T-helper 2 cell treated with Interferon-gamma antibody and Interleukin-4, amounts not matched to agents 5 μg/mL and 100 μg/mL, for 36 hours (primary cell): Measurements from ENCODE around the gene DERA.
"Not testable (repeated sequence)": the region's sequence is repeated elsewhere in the genome, so short reads cannot be mapped to it uniquely, and the experiment has no call there.

ENCODE experiments used
- DNase-seq: peaks from one replicate; pipeline ENCODE4 v3.0.0; 2021; ENCODE audit warnings: low spot score
- H3K27ac Mint-ChIP-seq: one replicate; pipeline ENCODE4 v1.8.0; 2021; ENCODE audit warnings: mild to moderate bottlenecking, mixed read lengths
- H3K27me3 Mint-ChIP-seq: one replicate; pipeline ENCODE4 v1.8.0; 2021; ENCODE audit warnings: low read depth, mixed read lengths
- H3K36me3 Mint-ChIP-seq: one replicate; pipeline ENCODE4 v1.8.0; 2021; ENCODE audit warnings: low read depth, mixed read lengths
- H3K4me1 Mint-ChIP-seq: one replicate; pipeline ENCODE4 v1.8.0; 2021; ENCODE audit warnings: low read depth, mixed read lengths
- H3K4me3 Mint-ChIP-seq: one replicate; pipeline ENCODE4 v1.8.0; 2022; ENCODE audit warnings: mild to moderate bottlenecking, moderate library complexity, mixed read lengths
- H3K9me3 Mint-ChIP-seq: one replicate; pipeline ENCODE4 v1.8.0; 2021; ENCODE audit warnings: mixed read lengths

DERA gene

DNA sequence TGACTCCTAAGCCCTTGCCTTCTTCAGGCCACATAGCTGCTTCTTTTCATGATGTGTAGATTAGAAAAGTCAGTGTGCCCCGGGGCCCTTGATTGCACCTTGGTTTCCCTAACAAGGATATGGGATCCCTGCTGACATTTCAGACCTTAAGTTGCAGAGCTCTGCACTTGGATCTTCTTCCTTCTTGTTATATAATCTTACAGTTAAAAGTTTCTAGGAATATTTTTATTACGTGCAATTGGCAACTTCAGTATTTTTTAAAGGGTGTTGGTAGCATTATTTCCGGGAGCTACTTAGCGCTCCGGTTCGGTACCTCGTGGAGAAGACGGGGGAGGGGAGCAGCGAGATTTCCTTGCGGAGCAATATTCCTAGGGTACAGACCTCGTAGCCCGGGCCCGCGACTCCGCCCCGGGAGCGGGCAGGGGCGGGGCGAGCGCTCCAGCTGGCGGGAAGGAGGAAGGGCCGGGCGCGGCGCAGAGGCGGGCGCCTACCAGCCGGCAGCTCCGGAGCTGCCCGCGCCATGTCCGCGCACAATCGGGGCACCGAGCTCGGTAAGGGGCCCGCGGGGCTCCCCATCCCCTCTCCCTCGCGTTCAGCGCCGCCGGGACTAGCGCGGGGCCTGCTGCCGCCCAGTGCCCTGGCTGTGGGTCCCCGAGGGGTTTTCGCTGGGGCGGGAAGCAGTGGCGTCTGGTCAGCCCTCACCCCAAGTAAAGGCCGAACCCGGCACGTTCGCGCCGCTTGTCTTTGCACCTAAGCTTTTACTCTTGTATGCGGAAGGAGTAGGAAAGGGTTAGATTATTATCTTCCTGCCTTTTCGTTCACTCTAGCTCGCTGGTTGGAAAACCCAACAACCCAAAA lies at the start of gene DERA:
Gene DERA (plus strand): TSS at position 469 of the 858 bp plus-strand sequence. CDS start 52 bp downstream, at position 521.
- Mint-ChIP-seq H3K36me3 (peaks cover 1% of the 10 kb centered on the region), H3K27me3 (no peaks in the 10 kb centered on the region)

DNA sequence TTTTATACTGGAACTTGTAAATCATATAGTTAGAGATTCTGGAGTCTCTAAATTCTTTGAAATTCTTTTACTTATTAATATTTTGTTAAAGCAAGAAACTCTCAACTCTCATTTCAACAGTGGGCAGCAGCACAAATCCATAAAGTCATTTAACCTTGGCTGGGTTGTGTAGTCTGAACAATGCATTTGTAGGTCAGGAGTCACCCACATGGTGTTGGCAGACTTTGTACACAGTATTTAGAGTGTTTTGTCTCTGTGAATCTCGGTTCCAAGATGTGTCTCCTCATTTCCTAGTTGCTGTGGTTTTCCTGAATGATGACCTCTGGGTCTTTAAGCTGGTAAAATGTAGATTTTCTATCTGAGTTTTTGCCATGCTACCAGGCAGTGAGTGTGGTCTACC lies 49.7 kb upstream of the DERA start:
- Mint-ChIP-seq H3K4me3 (no peak overlapping the region), H3K27ac (no peak overlapping the region), H3K36me3 (no peaks in the 10 kb centered on the region), H3K9me3 (no peaks in the 10 kb centered on the region), H3K4me1 (peaks cover 6% of the 10 kb centered on the region), H3K27me3 (peaks cover 30% of the 10 kb centered on the region)
- no peak for DNase-seq

More for the DNA sequence above, at the start of gene DERA:
- H3K27ac Mint-ChIP-seq = peak within 1 kb of the TSS; percentile 91
- peaks cover 15% of the 10 kb centered on the region for H3K4me1 Mint-ChIP-seq
- H3K4me3 Mint-ChIP-seq = peak within 1 kb of the TSS; percentile 93
- peak; percentile 64 for DNase-seq
- H3K9me3 Mint-ChIP-seq = no peaks in the 10 kb centered on the region

DNA sequence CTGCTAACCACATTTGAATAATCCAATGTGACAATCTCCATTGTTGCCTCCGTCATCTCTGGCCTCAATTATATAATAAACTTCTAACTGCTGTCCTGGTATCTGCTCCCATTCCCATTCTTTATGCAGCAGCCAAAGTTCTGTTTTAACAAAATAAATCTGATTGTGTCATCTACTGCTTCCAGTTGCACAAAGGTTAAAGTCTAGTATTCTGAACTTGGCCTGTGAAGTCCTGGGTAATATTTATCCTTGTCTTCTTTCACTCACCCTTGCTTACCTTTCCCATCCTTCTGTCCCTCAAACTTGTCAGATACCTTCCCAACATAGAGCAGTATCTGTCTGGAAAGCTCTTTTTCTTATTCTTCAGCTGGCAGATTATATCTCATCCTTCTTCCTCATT lies 48.3 kb upstream of the DERA start:
- Mint-ChIP-seq H3K27me3 (peaks cover 28% of the 10 kb centered on the region), H3K27ac (no peak overlapping the region), H3K36me3 (no peaks in the 10 kb centered on the region), H3K9me3 (no peaks in the 10 kb centered on the region), H3K4me3 (no peak overlapping the region), H3K4me1 (peaks cover 6% of the 10 kb centered on the region)
- DNase-seq = no peak

DNA sequence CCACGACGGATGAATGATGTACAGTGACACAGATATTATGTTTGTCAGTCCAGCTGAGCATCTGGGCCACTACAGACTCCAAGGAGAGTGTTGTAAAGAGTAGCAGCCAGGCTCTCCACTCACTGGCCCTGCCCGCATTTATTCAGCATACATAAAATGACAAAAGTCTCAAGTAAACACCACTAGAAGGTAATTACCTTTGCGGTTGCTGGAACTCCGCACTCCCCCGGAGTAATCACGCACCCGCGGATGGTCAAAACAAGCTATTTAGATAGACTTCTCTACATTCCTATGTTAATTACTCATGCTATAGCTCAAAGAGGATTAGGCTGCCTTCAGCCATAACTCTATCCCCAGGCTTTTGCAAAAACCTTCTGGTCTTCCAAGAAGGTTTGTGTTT lies 47.8 kb upstream of the DERA start:
- Mint-ChIP-seq H3K27me3 (peaks cover 24% of the 10 kb centered on the region), H3K4me1 (peaks cover 6% of the 10 kb centered on the region), H3K4me3 (no peak overlapping the region), H3K9me3 (no peaks in the 10 kb centered on the region), H3K27ac (no peak overlapping the region), H3K36me3 (no peaks in the 10 kb centered on the region)
- DNase-seq = no peak

DNA sequence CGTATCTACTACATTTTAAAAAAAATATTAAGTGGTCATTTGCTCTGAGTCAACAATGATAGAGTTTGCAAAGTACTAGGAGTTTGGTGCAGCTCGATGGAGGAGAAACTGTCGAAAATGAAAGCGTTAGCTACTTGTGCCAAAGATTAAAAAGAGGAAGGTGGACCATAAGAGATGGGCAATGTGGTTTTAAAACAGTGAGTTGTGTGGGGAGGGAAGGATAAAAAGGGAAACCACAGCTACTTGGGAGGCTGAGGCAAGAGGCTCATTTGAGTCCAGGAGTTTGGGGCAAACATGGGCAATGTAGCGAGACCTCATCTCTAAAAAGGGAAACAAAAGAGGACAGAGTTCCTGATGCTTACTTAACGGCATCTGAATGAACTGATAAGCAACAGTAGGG lies 47.1 kb upstream of the DERA start:
- H3K4me3 Mint-ChIP-seq = peak overlapping the region; percentile 33
- no peak for DNase-seq
- no peaks in the 10 kb centered on the region for H3K9me3 Mint-ChIP-seq
- H3K27me3 Mint-ChIP-seq = peaks cover 24% of the 10 kb centered on the region
- H3K27ac Mint-ChIP-seq = no peak overlapping the region
- no peaks in the 10 kb centered on the region for H3K36me3 Mint-ChIP-seq
- H3K4me1 Mint-ChIP-seq = peaks cover 6% of the 10 kb centered on the region

DNA sequence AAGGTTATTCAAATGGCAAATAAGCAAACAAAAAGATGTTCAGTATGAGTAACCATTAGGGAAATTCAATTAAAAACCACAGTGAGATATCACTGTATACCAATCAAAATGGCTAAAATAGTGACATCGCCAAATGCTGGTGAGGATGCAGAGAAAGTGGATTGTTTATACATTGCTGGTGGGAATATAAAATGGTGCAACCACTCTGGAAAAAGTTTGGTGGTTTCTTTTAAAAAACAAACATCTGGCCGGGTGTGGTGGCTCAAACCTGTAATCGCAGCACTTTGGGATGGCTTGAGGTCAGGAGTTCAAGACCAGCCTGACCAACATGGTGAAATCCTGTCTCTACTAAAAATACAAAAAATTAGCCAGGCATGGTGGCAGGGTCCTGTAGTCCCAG lies 42.9 kb upstream of the DERA start:
- H3K4me1 Mint-ChIP-seq = peaks cover 6% of the 10 kb centered on the region

DNA sequence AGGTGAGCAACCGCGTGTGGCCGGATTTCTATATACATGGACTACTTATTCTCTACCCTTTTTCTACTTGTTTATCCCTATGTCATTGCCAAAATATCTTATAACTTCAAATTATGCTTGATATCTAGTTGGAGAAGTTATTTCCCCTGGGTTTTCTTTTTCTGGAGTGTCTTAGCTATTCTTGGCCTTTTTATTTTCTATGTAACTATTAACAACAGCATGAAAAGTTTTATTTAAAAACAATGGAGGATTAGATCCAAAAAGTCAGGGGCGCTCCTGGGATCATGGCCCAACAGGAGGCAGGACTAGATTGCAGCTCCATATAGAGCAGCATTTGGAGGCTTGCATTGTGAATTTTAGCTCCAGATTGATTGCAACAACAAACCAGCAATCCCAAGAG lies 37.6 kb upstream of the DERA start:
- no peak overlapping the region for H3K27ac Mint-ChIP-seq
- no peaks in the 10 kb centered on the region for H3K9me3 Mint-ChIP-seq

More for the DNA sequence above, 42.9 kb upstream of the DERA start:
- Mint-ChIP-seq H3K9me3 (no peaks in the 10 kb centered on the region), H3K4me3 (no peak overlapping the region), H3K27me3 (peaks cover 11% of the 10 kb centered on the region), H3K27ac (no peak overlapping the region), H3K36me3 (no peaks in the 10 kb centered on the region)
- DNase-seq = no peak

DNA sequence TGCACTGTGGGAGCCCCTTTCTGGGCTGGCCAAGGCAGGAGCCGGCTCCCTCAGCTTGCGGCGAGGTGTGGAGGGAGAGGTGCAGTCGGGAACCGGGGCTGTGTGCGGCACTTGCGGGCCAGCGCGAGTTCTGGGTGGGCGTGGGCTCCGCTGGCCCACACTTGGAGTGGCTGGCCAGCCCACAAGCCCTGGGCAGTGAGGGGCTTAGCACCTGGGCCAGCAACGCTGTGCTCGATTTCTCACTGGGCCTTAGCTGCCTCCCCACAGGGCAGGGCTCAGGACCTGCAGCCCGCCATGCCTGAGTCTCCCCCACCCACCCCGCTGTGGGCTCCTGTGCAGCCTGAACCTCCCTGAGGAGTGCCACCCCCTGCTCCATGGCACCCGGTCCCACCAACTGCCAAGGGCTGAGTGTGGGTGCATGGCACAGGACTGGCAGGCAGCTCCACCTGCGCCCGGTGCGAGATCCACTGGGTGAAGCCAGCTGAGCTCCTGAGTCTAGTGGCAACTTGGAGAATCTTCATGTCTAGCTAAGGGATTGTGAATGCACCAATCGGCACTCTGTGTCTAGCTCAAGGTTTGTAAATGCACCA lies 36.5 kb upstream of the DERA start:
- H3K27me3 Mint-ChIP-seq, H3K9me3 Mint-ChIP-seq, H3K36me3 Mint-ChIP-seq, DNase-seq, H3K27ac Mint-ChIP-seq, H3K4me1 Mint-ChIP-seq, H3K4me3 Mint-ChIP-seq: not testable (repeated sequence)

More for the DNA sequence above, 37.6 kb upstream of the DERA start:
- peaks cover 3% of the 10 kb centered on the region for H3K4me1 Mint-ChIP-seq
- no peak overlapping the region for H3K4me3 Mint-ChIP-seq
- H3K36me3 Mint-ChIP-seq = no peaks in the 10 kb centered on the region
- no peak for DNase-seq
- peaks cover 2% of the 10 kb centered on the region for H3K27me3 Mint-ChIP-seq

DNA sequence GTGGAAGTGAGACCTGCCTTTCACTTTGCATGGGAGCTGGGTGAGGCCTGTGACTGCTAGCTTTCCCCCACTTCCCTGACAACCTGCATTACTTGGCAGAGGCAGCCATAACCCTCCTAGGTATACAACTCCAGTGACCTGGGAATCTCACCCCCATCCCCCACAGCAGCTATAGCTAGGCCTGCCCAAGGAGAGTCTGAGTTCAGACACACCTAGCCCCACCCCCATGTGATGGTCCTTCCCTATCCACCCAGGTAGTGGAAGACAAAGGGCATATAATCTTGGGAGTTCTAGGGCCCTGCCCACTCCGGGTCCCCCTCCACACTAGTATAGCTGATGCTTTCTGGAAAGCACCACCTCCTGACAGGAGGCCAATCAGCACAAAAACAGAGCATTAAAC lies 35.3 kb upstream of the DERA start:
- Mint-ChIP-seq H3K27me3 (no peaks in the 10 kb centered on the region), H3K4me3 (no peak overlapping the region), H3K27ac (no peak overlapping the region)

DNA sequence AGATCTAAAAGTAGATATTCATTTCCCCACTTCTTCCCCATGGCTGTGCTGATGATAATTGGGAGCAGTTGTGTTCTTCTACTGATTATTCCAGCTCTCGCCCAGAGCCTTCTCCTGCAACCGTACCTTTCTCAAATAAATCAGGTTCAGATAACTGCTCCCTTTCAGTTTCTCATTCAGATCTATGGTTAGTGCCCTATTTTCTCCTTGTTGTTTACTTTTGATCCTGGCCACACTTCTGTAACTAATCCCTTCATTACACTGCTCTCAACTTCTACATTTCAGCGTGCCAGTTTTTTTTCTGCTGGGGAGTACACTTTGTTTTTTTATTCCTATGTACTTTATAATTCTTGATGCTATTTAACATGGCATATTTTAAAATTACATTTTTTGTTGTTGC lies 31.7 kb upstream of the DERA start:
- Mint-ChIP-seq H3K9me3 (no peaks in the 10 kb centered on the region), H3K27me3 (no peaks in the 10 kb centered on the region), H3K4me3 (no peak overlapping the region), H3K4me1 (peaks cover 24% of the 10 kb centered on the region), H3K36me3 (peaks cover 8% of the 10 kb centered on the region), H3K27ac (no peak overlapping the region)
- no peak for DNase-seq

More for the DNA sequence above, 35.3 kb upstream of the DERA start:
- Mint-ChIP-seq H3K4me1 (peaks cover 5% of the 10 kb centered on the region), H3K36me3 (no peaks in the 10 kb centered on the region), H3K9me3 (no peaks in the 10 kb centered on the region)
- DNase-seq = no peak

DNA sequence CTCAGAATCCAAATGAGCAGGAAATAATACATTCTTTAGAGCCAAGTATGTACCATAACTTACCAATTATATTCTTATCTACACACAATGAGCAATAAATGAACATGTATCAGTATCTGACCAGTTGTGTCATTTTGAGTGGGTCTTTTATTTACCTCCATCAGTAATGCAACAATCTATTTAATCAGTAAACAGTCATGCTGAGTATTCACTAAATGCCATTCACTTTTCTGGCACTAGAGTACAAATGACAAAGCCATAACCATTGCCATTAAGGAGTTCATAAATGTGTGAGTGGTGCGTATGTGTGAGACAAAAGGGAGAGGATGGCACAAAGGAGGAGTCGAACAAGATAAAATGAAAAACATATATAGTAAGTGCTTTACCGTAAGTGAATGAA lies 30.4 kb upstream of the DERA start:
- Mint-ChIP-seq H3K4me3 (peak overlapping the region; percentile 33), H3K36me3 (peaks cover 16% of the 10 kb centered on the region), H3K27me3 (no peaks in the 10 kb centered on the region), H3K4me1 (peaks cover 26% of the 10 kb centered on the region), H3K9me3 (no peaks in the 10 kb centered on the region), H3K27ac (peak overlapping the region; percentile 40)
- no peak for DNase-seq

DNA sequence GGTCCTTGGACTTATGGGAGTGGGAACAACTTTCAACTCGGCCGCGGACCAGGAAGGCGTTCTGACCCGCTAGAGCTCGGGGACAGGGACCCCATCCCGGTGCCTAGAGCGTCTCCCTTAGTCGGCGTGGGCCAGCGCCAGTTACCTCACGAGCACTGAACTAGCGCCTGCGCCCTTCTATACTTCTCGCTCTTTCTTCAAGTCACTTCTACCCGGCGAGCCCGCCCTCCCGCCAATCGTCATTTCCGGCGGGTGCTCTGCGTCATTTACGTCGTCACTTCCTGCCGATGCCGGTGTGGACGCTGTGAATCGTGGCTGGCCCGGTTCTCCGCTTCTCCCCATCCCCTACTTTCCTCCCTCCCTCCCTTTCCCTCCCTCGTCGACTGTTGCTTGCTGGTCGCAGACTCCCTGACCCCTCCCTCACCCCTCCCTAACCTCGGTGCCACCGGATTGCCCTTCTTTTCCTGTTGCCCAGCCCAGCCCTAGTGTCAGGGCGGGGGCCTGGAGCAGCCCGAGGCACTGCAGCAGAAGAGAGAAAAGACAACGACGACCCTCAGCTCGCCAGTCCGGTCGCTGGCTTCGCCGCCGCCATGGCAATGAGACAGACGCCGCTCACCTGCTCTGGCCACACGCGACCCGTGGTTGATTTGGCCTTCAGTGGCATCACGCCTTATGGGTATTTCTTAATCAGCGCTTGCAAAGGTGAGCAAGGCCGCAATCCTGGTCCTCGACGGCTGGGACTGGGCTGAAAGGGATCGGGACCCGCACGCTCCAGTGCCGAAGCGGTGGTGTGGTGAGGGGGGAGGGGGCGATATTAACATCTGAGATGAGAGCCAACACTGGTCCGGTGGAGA lies 28.8 kb upstream of the DERA start, which contains the start of gene STRAP:
Gene STRAP (plus strand): TSS at position 270 of the 854 bp plus-strand sequence. CDS start 321 bp downstream, at position 591.
- H3K4me3 Mint-ChIP-seq = peak within 1 kb of the TSS; percentile 95

DNA sequence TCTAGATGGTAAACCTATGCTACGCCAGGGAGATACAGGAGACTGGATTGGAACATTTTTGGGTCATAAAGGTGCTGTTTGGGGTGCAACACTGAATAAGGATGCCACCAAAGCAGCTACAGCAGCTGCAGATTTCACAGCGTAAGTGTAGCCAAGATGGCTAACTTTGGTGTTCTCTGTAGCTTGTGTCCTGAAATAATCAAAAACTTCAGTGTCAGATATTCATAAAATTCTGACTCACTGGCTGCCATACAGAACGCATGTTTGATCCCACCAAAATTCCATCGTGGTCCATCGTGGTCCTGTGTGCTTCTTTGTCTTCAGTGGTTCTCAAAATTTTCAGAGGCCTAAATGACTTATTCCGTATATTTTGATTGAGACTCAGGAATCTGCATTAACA lies 27.6 kb upstream of the DERA start:
- Mint-ChIP-seq H3K27ac (peak overlapping the region; percentile 99), H3K27me3 (no peaks in the 10 kb centered on the region), H3K9me3 (no peaks in the 10 kb centered on the region), H3K36me3 (peaks cover 30% of the 10 kb centered on the region), H3K4me1 (peaks cover 47% of the 10 kb centered on the region), H3K4me3 (peak overlapping the region; percentile 95)
- DNase-seq = no peak

More for the DNA sequence above, 28.8 kb upstream of the DERA start, which contains the start of gene STRAP:
- Mint-ChIP-seq H3K4me1 (peaks cover 38% of the 10 kb centered on the region), H3K36me3 (peaks cover 30% of the 10 kb centered on the region), H3K9me3 (no peaks in the 10 kb centered on the region), H3K27me3 (no peaks in the 10 kb centered on the region), H3K27ac (peak within 1 kb of the TSS; percentile 99)
- peak; percentile 95 for DNase-seq
